Cardiac muscle cell (in vitro differentiated cells and primary cell): ENCODE results near the gene SUSD1. TPM values are rescaled to one million over a fixed set of nuclear protein-coding genes. Genes with fewer than 3 reads are reported as not detected.

Source experiments
- DNase-seq, 2 donors: peaks; one replicate each; pipeline versions ENCODE4 v3.0.0 to v3.0.0-alpha.2; 2010 to 2017; ENCODE audit warnings: low read depth in 1 of 2, low spot score in 1 of 2
- H3K27ac ChIP-seq: fragments of 200-600 bp; sonication (generic); 2 replicates; pipeline ENCODE4 v1.5.1; 2016
- H3K27me3 ChIP-seq: fragments of 200-600 bp; sonication (generic); 2 replicates; pipeline ENCODE4 v1.6.0; 2016; ENCODE audit warnings: control low read depth
- H3K36me3 ChIP-seq: fragments of 200-600 bp; sonication (generic); 2 replicates; pipeline ENCODE4 v1.5.1; 2016; ENCODE audit warnings: control low read depth
- H3K4me1 ChIP-seq: fragments of 200-600 bp; sonication (generic); 2 replicates; pipeline ENCODE4 v1.8.1; 2017; ENCODE audit warnings: low read depth, mild to moderate bottlenecking, mixed run types
- H3K4me3 ChIP-seq: fragments of 200-600 bp; sonication (generic); 2 replicates; pipeline ENCODE4 v1.5.1; 2016; ENCODE audit warnings: mild to moderate bottlenecking
- H3K9me3 ChIP-seq: fragments of 200-600 bp; sonication (generic); 2 replicates; pipeline ENCODE4 v1.5.1; 2017; ENCODE audit warnings: low read depth, mild to moderate bottlenecking, control low read depth
- CTCF ChIP-seq: IDR thresholded peaks from 2 replicates; pipeline ENCODE4 v1.5.1; 2012; ENCODE audit warnings: low read depth, mild to moderate bottlenecking, low read length
- polyA plus RNA-seq: library from polyadenylated mRNA; unstranded; fragments of >200 nt; fragmentation: Nextera tagmentation; extraction: Ambion mirVana; gene quantifications from 2 replicates; pipeline ENCODE4 v1.2.1, GENCODE V29; 2016
- total RNA-seq: library from RNA; depleted of rRNA; stranded (reverse); fragments of >200 nt; gene quantifications from 2 replicates; pipeline ENCODE4 v1.2.3, GENCODE V29; 2016

Gene SUSD1
- total and polyA plus RNA-seq, 2 experiments from 2014 or later = 9.7 to 15.2 TPM

GRCh38 chr9:112149211-112149610, 25.9 kb downstream of the SUSD1 start:
- no peaks in the 10 kb centered on the region for H3K36me3 ChIP-seq
- H3K4me1 ChIP-seq = no peaks in the 10 kb centered on the region
- DNase-seq = no peak
- no peak overlapping the region for H3K27ac ChIP-seq
- no peaks in the 10 kb centered on the region for H3K9me3 ChIP-seq
- no peaks in the 10 kb centered on the region for H3K27me3 ChIP-seq
- no peak for TF ChIP-seq CTCF
- H3K4me3 ChIP-seq = no peak overlapping the region

- Histone ChIP-seq H3K27ac (no peak overlapping the region), H3K4me1 (no peaks in the 10 kb centered on the region), H3K4me3 (no peak overlapping the region), H3K27me3 (no peaks in the 10 kb centered on the region), H3K9me3 (no peaks in the 10 kb centered on the region), H3K36me3 (no peaks in the 10 kb centered on the region)
- peak in 1 of 2 donors; percentile 9 for DNase-seq
- no peak for TF ChIP-seq CTCF
Observed at GRCh38 chr9:112145886-112146285, 29.2 kb downstream of the SUSD1 start.

- no peaks in the 10 kb centered on the region for H3K27me3 ChIP-seq
- no peaks in the 10 kb centered on the region for H3K9me3 ChIP-seq
- no peak overlapping the region for H3K27ac ChIP-seq
- H3K36me3 ChIP-seq = no peaks in the 10 kb centered on the region
- no peaks in the 10 kb centered on the region for H3K4me1 ChIP-seq
- no peak for DNase-seq
- no peak for TF ChIP-seq CTCF
- no peak overlapping the region for H3K4me3 ChIP-seq
Observed at GRCh38 chr9:112144807-112145206, 30.3 kb downstream of the SUSD1 start.

- H3K9me3 ChIP-seq = no peaks in the 10 kb centered on the region
- no peak for TF ChIP-seq CTCF
- no peak for DNase-seq
- no peak overlapping the region for H3K4me3 ChIP-seq
- H3K27ac ChIP-seq = no peak overlapping the region
- H3K4me1 ChIP-seq = no peaks in the 10 kb centered on the region
- no peaks in the 10 kb centered on the region for H3K27me3 ChIP-seq
- no peaks in the 10 kb centered on the region for H3K36me3 ChIP-seq
Observed at GRCh38 chr9:112142420-112142819, 32.7 kb downstream of the SUSD1 start.

GRCh38 chr9:112140936-112141335, 34.2 kb downstream of the SUSD1 start:
- H3K27ac ChIP-seq = no peak overlapping the region
- H3K27me3 ChIP-seq = no peaks in the 10 kb centered on the region
- no peaks in the 10 kb centered on the region for H3K36me3 ChIP-seq
- H3K4me3 ChIP-seq = no peak overlapping the region
- TF ChIP-seq CTCF = no peak
- H3K9me3 ChIP-seq = no peaks in the 10 kb centered on the region
- DNase-seq = no peak
- no peaks in the 10 kb centered on the region for H3K4me1 ChIP-seq

GRCh38 chr9:112137066-112137465, 38.0 kb downstream of the SUSD1 start:
- Histone ChIP-seq H3K27ac (no peak overlapping the region), H3K36me3 (no peaks in the 10 kb centered on the region), H3K9me3 (no peaks in the 10 kb centered on the region), H3K4me3 (no peak overlapping the region), H3K27me3 (no peaks in the 10 kb centered on the region), H3K4me1 (no peaks in the 10 kb centered on the region)
- DNase-seq = no peak
- TF ChIP-seq CTCF = no peak
